GM12878 (cell line): ENCODE results near the gene MCFD2. TPM values are rescaled to one million over a fixed set of nuclear protein-coding genes. Genes with fewer than 3 reads are reported as not detected.

ENCODE experiments used
- ATAC-seq: fragments of 200-7000 bp; cut with Tn5 transposase; 3 replicates; pipeline ENCODE4 v1.9.1; 2020; ENCODE audit warnings: mild to moderate bottlenecking, moderate library complexity
- BruUV-seq: library from RNA; stranded (reverse); fragments of 400-500 nt; replicated peaks from 2 replicates; lab custom pipeline; 2021; lab: Mats Ljungman, UMichigan
- CTCF ChIA-PET: fragments of 300-600 bp; sonication (Branson Sonifier 250); formaldehyde crosslinking; extraction: SDS; loops from one replicate; lab custom pipeline; 2021; ENCODE audit warnings: inconsistent platforms; lab: Yijun Ruan, JAX
- POLR2A ChIA-PET: fragments of 350-600 bp; formaldehyde crosslinking; extraction: SDS; loops from one replicate; lab custom pipeline; 2021; ENCODE audit warnings: inconsistent platforms; lab: Charles Lee
- RAD21 ChIA-PET: fragments of 300-600 bp; sonication (Branson Sonifier 250); formaldehyde crosslinking; loops from one replicate; lab custom pipeline; 2023; ENCODE audit warnings: antibody characterized with exemption; ENCODE audit not compliant: unreplicated experiment; lab: Charles Lee
- SMC1A ChIA-PET: fragments of 300-600 bp; sonication (Branson Sonifier 250); formaldehyde crosslinking; loops from one replicate; lab custom pipeline; 2023; ENCODE audit not compliant: unreplicated experiment, uncharacterized antibody; lab: Charles Lee
- DNase-seq: peaks from one replicate; pipeline ENCODE4 v3.0.0-alpha.2; 2011; ENCODE audit warnings: low read depth, low spot score
- FAIRE-seq: peaks from 3 replicates; lab custom pipeline; 2011; peaks lifted over from hg19 to GRCh38; lab: Jason Lieb, UNC
- H2AFZ ChIP-seq: 2 replicates; pipeline ENCODE4 v1.6.0; 2011; ENCODE audit warnings: low read depth, low read length, control low read depth; ENCODE audit not compliant: control insufficient read depth
- H3K27ac ChIP-seq: 2 replicates; pipeline ENCODE4 v1.5.1; 2011; ENCODE audit warnings: control low read depth; ENCODE audit not compliant: control insufficient read depth, insufficient read depth
- H3K27me3 ChIP-seq, 2 experiments: replicated peaks in 1 of 2; 2 replicates each; pipeline versions ENCODE4 v1.6.0 to v1.6.1; 2011; ENCODE audit warnings: low read length in 1 of 2; ENCODE audit not compliant: control insufficient read depth in 2 of 2, insufficient read depth in 2 of 2
- H3K36me3 ChIP-seq, 2 experiments: 2 replicates each; pipeline ENCODE4 v1.5.1; 2011; ENCODE audit warnings: low read length in 1 of 2; ENCODE audit not compliant: control insufficient read depth in 2 of 2, insufficient read depth in 2 of 2
- H3K4me1 ChIP-seq: 2 replicates; pipeline ENCODE4 v1.6.1; 2011; ENCODE audit warnings: mild to moderate bottlenecking, low read length, moderate library complexity, mixed read lengths; ENCODE audit not compliant: control insufficient read depth, insufficient read depth
- H3K4me2 ChIP-seq: 2 replicates; pipeline ENCODE4 v1.6.0; 2011; ENCODE audit warnings: control low read depth; ENCODE audit not compliant: control insufficient read depth, insufficient read depth
- H3K4me3 ChIP-seq: fragments of 200-600 bp; sonication (generic); 2 replicates; pipeline ENCODE4 v1.5.1; 2016
- H3K79me2 ChIP-seq: 2 replicates; pipeline ENCODE4 v1.6.0; 2011; ENCODE audit warnings: low read length; ENCODE audit not compliant: control insufficient read depth, insufficient read depth
- H3K9ac ChIP-seq: 2 replicates; pipeline ENCODE4 v1.8.0; 2011; ENCODE audit warnings: low read length, control low read depth, mixed read lengths; ENCODE audit not compliant: control insufficient read depth, insufficient read depth
- H3K9me3 ChIP-seq: replicated peaks from 3 replicates; pipeline ENCODE4 v1.5.1; 2011; ENCODE audit warnings: mild to moderate bottlenecking, low read length; ENCODE audit not compliant: control insufficient read depth, insufficient read depth
- H4K20me1 ChIP-seq: 2 replicates; pipeline ENCODE4 v1.6.0; 2011; ENCODE audit not compliant: control insufficient read depth, insufficient read depth
- E2F4 ChIP-seq: IDR thresholded peaks from 2 replicates; pipeline ENCODE4 v1.6.1; 2012; ENCODE audit warnings: low read depth, low read length, improper control_type of control experiment
- E2F8 ChIP-seq: fragments of 450-650 bp; IDR thresholded peaks from 2 replicates; pipeline ENCODE4 v1.6.1; 2018; ENCODE audit warnings: mild to moderate bottlenecking, low read depth, moderate library complexity; ENCODE audit not compliant: partially characterized antibody
- HCFC1 ChIP-seq: fragments of 150-350 bp; IDR thresholded peaks from 2 replicates; pipeline ENCODE4 v1.6.1; 2014; ENCODE audit warnings: low read length
- JUNB ChIP-seq: IDR thresholded peaks from 2 replicates; pipeline ENCODE4 v1.6.1; 2016; ENCODE audit warnings: antibody characterized with exemption, mild to moderate bottlenecking
- NFXL1 ChIP-seq: fragments of 450-650 bp; IDR thresholded peaks from 2 replicates; pipeline ENCODE4 v1.6.1; 2017; ENCODE audit warnings: antibody characterized with exemption, mild to moderate bottlenecking, borderline replicate concordance
- STAT1 ChIP-seq: fragments of 450-650 bp; conservative IDR thresholded peaks from 2 replicates; pipeline ENCODE4 v1.6.1; 2014; ENCODE audit warnings: antibody characterized with exemption, mild to moderate bottlenecking
- ZBED1 ChIP-seq: IDR thresholded peaks from 2 replicates; pipeline ENCODE4 v1.6.1; 2016; ENCODE audit warnings: borderline replicate concordance
- ZNF592 ChIP-seq: fragments of 450-650 bp; IDR thresholded peaks from 2 replicates; pipeline ENCODE4 v1.6.1; 2017; ENCODE audit warnings: mild to moderate bottlenecking, moderate library complexity
- WGBS: methylation state at CpG from one replicate; pipeline ENCODE4 v1.1.6; 2016; ENCODE audit warnings: low lambda C conversion rate; ENCODE audit not compliant: insufficient replicate concordance, insufficient coverage; ENCODE audit errors: missing lambda C conversion rate; 5-methylcytosine and 5-hydroxymethylcytosine counted together
- in situ Hi-C: fragments of 300-500 bp; cut with MboI; formaldehyde crosslinking; loops from 9 replicates; pipeline ENCODE4 v1.14.3; 2018; ENCODE audit warnings: mixed read lengths
- intact Hi-C: fragments of 100-400 bp; cut with micrococcal nuclease; formaldehyde crosslinking; loops from one replicate; pipeline ENCODE4 v1.14.2; 2022; ENCODE audit not compliant: unreplicated experiment
- polyA plus RNA-seq, 11 experiments: library from polyadenylated mRNA; depleted of rRNA in 4 of 11; unstranded in 6 of 11; stranded (reverse) in 5 of 11; fragments of >200 nt; fragmentation: Nextera tagmentation in 4 of 11; fragmentation: Illumina TruSeq in 1 of 11; extraction: Ambion mirVana in 4 of 11; extraction: Trizol in 1 of 11; gene quantifications; 1 replicate in 1 of 11; 2 replicates in 10 of 11; pipeline versions ENCODE4 v1.2.1 to v1.2.3, GENCODE V29; 2011 to 2016; ENCODE audit warnings: inconsistent platforms in 2 of 11, missing spikeins in 2 of 11, low read depth in 1 of 11
- total RNA-seq, 4 experiments: library from RNA; depleted of rRNA in 3 of 4; stranded (reverse); fragments of >200 nt in 3 of 4; fragmentation: Illumina TruSeq in 1 of 4; extraction: Trizol in 1 of 4; gene quantifications; 2 replicates each; pipeline versions ENCODE4 v1.2.1 to v1.2.3, GENCODE V29; 2013 to 2021
- TF ChIP-seq, protein P1 (sequence below): IDR thresholded peaks from 2 replicates; pipeline ENCODE4 v1.6.1; 2012; ENCODE audit warnings: low read depth, low read length, improper control_type of control experiment

Gene MCFD2
- total and polyA plus RNA-seq, 10 of the 15 experiments (the other 5 are each of a cell fraction or from before 2014, with no cell fraction given), result 35.0 to 57.3 (median 40.3) TPM

DNA sequence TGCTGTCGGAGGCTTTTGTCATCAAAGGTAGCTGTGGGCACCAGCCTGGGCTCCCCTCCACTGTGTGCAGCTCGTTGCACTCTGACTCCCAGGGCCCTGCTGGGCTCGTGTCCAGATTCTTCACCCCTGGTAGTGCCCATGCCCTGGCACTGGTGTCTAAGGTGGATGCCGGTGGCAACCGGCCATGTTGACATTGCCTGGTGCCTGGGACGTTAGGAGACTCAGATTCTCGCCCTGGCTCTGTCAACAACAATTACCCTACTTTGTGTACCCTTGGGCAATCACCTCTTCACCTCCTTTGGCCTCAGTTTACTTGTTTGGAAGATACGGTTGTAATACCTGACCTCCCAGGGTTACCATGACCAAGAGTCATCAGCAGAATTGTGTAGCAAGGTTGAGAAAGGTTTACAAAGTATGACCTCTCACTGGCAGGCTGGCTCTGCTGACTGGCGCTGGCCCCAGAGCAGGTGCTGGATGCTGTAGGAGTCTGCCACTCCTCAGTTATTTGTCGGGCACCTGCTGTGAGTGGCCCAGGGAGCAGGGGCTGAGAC, 41.5 kb upstream of the MCFD2 start:
- WGBS, result 90% methylated on average over 10 of the region's 10 CpGs
- Histone ChIP-seq H3K4me3 (no peak overlapping the region), H3K4me2 (no peak overlapping the region), H3K9ac (no peak overlapping the region), H3K9me3 (no peaks in the 10 kb centered on the region), H3K27ac (no peak overlapping the region), H4K20me1 (0 out of 2 replicates have a peak, but pooled peaks cover 4% of the 10 kb centered on the region), H3K27me3 (no peaks in the 10 kb centered on the region), H3K4me1 (no peaks in the 10 kb centered on the region), H2AFZ (no peak overlapping the region), H3K36me3 (peaks cover 24 to 41% of the 10 kb centered on the region in 2 experiments), H3K79me2 (no peaks in the 10 kb centered on the region)
- TF ChIP-seq E2F4 (no peak), STAT1 (no peak), HCFC1 (no peak), ZBED1 (no peak), JUNB (no peak)
- DNase-seq (no peak), FAIRE-seq (no peak), ATAC-seq (no peak)
- BruUV-seq, result no TSS peak
- SMC1A ChIA-PET, result no interaction called here
- in situ Hi-C loops, result no loop called here
- POLR2A ChIA-PET, result no interaction called here
- CTCF ChIA-PET, result no interaction called here
- intact Hi-C loops, result no loop called here
- RAD21 ChIA-PET, result no interaction called here

DNA sequence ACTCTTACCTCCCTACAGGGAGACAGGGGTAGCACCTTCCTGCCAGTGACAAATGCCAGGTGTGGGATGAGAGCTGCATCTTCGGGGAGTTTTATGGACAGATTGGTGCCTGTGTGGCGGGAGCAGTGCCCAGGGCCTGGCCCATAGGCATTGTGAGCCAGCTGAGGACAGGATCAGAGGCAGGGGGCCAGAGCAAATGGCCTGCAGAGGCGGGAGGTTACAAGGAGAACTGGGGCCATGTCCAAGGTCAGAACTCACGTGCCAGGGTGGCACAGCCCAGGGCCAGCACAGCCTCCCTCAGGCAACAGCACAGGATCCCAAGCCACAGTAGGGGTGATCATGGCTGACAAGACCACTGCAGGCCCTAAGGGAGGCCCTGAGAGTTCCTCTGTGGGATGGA, 40.2 kb upstream of the MCFD2 start:
- RAD21 ChIA-PET, result no interaction called here
- DNase-seq (no peak), ATAC-seq (no peak), FAIRE-seq (no peak)
- in situ Hi-C loops, result no loop called here
- H4K20me1 ChIP-seq, result 0 out of 2 replicates have a peak, but pooled peaks cover 4% of the 10 kb centered on the region
- intact Hi-C loops, result no loop called here
- H3K9ac ChIP-seq, result no peak overlapping the region
- H3K4me1 ChIP-seq, result peaks cover 3% of the 10 kb centered on the region; the same call in 1 of the 2 replicates
- H3K36me3 ChIP-seq, result peaks cover 28 to 45% of the 10 kb centered on the region in 2 experiments
- H3K9me3 ChIP-seq, result no peaks in the 10 kb centered on the region
- peaks cover 3% of the 10 kb centered on the region; the same call in 1 of the 2 replicates for H3K79me2 ChIP-seq
- no peaks in the 10 kb centered on the region for H3K27me3 ChIP-seq
- H3K4me3 ChIP-seq, result no peak overlapping the region
- no TSS peak for BruUV-seq
- no peak overlapping the region for H2AFZ ChIP-seq
- POLR2A ChIA-PET, result no interaction called here
- CTCF ChIA-PET, result no interaction called here
- H3K27ac ChIP-seq, result no peak overlapping the region
- SMC1A ChIA-PET, result no interaction called here
- no peak overlapping the region for H3K4me2 ChIP-seq
- WGBS, result 98% methylated on average over 4 of the region's 4 CpGs
- no peak for TF ChIP-seq NFXL1
- no peak for TF ChIP-seq E2F8
- TF ChIP-seq ZNF592, result no peak
- TF ChIP-seq, protein P1, sequence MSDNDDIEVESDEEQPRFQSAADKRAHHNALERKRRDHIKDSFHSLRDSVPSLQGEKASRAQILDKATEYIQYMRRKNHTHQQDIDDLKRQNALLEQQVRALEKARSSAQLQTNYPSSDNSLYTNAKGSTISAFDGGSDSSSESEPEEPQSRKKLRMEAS, result no peak
